NB4 (cell line): ENCODE data around the gene KDM4D.

Experiments used
- DNase-seq: peaks from one replicate; pipeline ENCODE4 v3.0.0; 2010; ENCODE audit warnings: low read depth
- H3K4me3 ChIP-seq: one replicate; pipeline ENCODE4 v1.5.1; 2011; ENCODE audit warnings: mild to moderate bottlenecking, low read depth, low read length, moderate library complexity
- MYC ChIP-seq: IDR thresholded peaks from 2 replicates; pipeline ENCODE4 v1.6.1; 2011; ENCODE audit warnings: low read depth, low read length
- POLR2A ChIP-seq: IDR thresholded peaks from 2 replicates; pipeline ENCODE4 v1.6.1; 2011; ENCODE audit warnings: mild to moderate bottlenecking; ENCODE audit not compliant: insufficient read length; ENCODE audit errors: extremely low read depth
- TF ChIP-seq, protein P1 (sequence below): IDR thresholded peaks from 2 replicates; pipeline ENCODE4 v1.6.1; 2011; ENCODE audit warnings: low read depth, low read length
- TF ChIP-seq, protein P2 (sequence below): IDR thresholded peaks from one replicate; pipeline ENCODE4 v1.5.1; 2012; ENCODE audit warnings: low read depth, low read length

Gene KDM4D

DNA sequence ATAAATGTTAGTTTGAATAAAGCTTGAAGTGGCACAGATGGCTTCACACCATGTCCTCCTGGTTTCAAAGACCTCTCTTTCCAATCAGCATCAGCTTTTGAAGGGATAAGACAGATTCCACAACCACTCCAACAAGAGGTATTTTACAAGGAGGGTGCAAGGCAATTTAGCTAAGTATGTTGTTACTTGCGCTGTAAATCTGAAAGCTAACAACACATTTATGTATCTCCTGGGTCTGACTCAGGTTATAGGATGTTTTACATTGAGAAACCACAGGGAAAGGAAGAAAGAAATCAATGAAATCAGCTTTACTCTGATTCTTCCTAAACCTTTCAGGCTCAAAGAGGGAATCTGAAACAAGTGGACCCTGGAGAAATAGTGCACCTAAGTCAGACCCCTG is 12.3 kb upstream of the KDM4D start:
- TF ChIP-seq, protein P1, sequence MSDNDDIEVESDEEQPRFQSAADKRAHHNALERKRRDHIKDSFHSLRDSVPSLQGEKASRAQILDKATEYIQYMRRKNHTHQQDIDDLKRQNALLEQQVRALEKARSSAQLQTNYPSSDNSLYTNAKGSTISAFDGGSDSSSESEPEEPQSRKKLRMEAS = no peak
- no peak for TF ChIP-seq MYC
- no peak for TF ChIP-seq POLR2A
- TF ChIP-seq, protein P2, sequence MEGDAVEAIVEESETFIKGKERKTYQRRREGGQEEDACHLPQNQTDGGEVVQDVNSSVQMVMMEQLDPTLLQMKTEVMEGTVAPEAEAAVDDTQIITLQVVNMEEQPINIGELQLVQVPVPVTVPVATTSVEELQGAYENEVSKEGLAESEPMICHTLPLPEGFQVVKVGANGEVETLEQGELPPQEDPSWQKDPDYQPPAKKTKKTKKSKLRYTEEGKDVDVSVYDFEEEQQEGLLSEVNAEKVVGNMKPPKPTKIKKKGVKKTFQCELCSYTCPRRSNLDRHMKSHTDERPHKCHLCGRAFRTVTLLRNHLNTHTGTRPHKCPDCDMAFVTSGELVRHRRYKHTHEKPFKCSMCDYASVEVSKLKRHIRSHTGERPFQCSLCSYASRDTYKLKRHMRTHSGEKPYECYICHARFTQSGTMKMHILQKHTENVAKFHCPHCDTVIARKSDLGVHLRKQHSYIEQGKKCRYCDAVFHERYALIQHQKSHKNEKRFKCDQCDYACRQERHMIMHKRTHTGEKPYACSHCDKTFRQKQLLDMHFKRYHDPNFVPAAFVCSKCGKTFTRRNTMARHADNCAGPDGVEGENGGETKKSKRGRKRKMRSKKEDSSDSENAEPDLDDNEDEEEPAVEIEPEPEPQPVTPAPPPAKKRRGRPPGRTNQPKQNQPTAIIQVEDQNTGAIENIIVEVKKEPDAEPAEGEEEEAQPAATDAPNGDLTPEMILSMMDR = no peak
- H3K4me3 ChIP-seq = no peak overlapping the region
- no peak for DNase-seq

DNA sequence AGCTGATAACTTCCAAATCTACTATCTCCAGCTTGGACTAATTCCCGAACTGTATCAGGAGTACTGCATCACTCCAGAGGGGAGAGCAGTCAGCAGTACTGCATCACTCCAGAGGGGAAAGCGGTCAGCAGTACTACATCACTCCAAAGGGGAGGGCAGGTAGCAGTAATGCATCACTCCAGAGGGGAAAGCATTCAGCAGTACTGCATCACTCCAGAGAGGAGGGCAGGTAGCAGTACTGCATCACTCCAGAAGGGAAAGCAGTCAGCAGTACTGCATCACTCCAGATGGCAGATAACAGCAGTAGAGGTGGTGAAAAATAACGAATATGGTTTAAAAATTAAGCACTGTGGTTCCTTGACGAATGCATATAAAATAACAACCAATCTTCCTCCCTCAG is 8.6 kb upstream of the KDM4D start:
- no peak for DNase-seq
- TF ChIP-seq, protein P1 = no peak
- TF ChIP-seq, protein P2 = no peak
- TF ChIP-seq POLR2A (no peak), MYC (no peak)
- H3K4me3 ChIP-seq = no peak overlapping the region

DNA sequence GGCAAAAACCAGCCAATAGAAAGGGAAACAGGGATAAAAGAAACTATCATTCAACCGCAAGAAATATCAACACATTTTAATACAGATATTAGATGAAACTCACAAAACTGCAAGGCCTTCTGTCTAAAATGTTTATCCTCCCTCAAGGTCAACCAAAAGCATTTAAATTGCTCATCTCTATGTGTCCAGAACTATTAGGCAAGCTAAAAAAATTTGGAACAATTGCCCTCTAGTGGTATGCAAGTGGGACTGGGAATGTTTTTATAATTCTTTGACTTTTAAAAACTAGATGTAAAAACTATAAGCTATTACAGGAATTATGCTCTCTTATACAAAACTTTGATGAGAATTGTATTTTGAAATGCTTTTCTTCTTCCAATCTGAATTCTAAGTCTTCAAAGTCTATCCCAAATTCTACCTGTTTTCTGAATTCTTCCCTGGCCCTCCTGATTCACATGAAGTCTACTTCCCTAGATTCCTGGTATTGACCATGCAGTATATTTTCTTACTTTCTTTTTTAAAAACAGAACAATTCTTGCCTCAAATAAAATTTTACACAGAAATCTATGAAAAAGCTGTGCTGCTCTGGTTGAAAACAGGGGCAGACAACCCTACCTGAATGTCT is 5.1 kb upstream of the KDM4D start:
- TF ChIP-seq MYC (no peak), POLR2A (no peak)
- TF ChIP-seq, protein P1 = no peak
- TF ChIP-seq, protein P2 = peak; percentile 52
- DNase-seq = peak; percentile 45

DNA sequence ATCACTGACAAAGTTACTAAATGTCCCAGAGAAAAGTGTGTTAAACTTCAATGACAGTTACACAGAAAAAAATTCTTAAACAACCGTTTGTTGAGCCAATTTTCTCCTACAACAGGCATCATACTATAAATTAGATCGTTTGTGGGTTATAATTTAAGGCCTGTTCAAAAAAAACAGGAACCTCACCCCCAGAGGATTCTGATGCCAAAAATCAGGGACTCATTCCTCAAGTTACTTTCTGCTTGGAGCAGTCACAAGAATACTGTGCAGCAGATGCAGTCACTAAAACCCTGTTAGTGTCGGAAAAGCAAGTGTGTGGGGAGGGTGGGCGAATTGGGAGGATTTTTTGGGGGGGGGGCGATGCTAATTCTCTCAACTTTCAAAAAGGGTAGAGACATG is 810 bp upstream of the KDM4D start:
- peak overlapping the region; percentile 92 for H3K4me3 ChIP-seq
- peak; percentile 27 for DNase-seq
- no peak for TF ChIP-seq MYC
- TF ChIP-seq POLR2A = no peak
- TF ChIP-seq, protein P2 = no peak
- TF ChIP-seq, protein P1 = no peak

More for the DNA sequence above, 5.1 kb upstream of the KDM4D start:
- no peak overlapping the region for H3K4me3 ChIP-seq

DNA sequence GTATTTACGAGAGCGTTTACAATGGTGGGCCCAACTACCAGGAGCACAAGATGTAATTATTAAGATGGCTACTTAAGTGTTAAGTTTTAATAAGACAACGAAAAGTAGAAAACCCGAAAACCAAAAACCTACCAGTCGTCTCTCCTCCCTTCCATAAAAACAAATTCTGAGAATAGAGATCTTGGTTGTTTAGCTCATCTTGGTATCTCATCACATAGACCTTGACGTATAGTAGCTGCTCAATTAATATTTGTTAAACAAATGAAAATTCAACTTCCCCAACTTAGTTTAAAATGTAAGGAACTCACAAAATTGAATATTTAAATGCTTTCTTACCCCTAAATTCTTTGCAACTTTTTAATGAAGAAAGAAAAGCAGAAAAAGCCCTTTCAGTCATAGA is 669 bp downstream of the KDM4D start:
- peak overlapping the region; percentile 92 for H3K4me3 ChIP-seq
- DNase-seq = no peak
- TF ChIP-seq, protein P1 = no peak
- TF ChIP-seq, protein P2 = no peak
- TF ChIP-seq MYC = no peak
- no peak for TF ChIP-seq POLR2A
